GM19372 (cell line): ENCODE results near the gene TH.

Experiments used
- ATAC-seq: cut with Tn5 transposase; IDR thresholded peaks from one replicate; pipeline ENCODE4 v1.9.1; 2021; ENCODE audit warnings: mild to moderate bottlenecking, low read depth, moderate library complexity; ENCODE audit not compliant: unreplicated experiment

TH gene

GRCh38 chr11:2115308-2115707 lies 56.3 kb downstream of the TH start:
- ATAC-seq, result no peak

GRCh38 chr11:2114430-2115241 lies 57.0 kb downstream of the TH start:
- ATAC-seq, result no peak
